Immature natural killer cell (primary cell): ENCODE results near the gene SORD. TPM values are rescaled to one million over a fixed set of nuclear protein-coding genes. Genes with fewer than 3 reads are reported as not detected.
"Not testable (repeated sequence)": the region's sequence is repeated elsewhere in the genome, so short reads cannot be mapped to it uniquely, and the experiment has no call there.

Experiments used
- DNase-seq, 3 donors: peaks; one replicate each; pipeline ENCODE4 v3.0.0; 2022; ENCODE audit warnings: mixed read lengths in 1 of 3
- H3K27ac Mint-ChIP-seq, 6 donors: one replicate each; pipeline ENCODE4 v1.8.0; 2020; ENCODE audit warnings: mixed read lengths in 6 of 6, mild to moderate bottlenecking in 5 of 6, inconsistent platforms in 4 of 6, moderate library complexity in 3 of 6
- H3K27me3 Mint-ChIP-seq, 3 donors: one replicate each; pipeline ENCODE4 v1.8.0; 2020 to 2021; ENCODE audit warnings: low read depth in 3 of 3, mild to moderate bottlenecking in 3 of 3, mixed read lengths in 3 of 3, moderate library complexity in 3 of 3, inconsistent platforms in 1 of 3
- H3K36me3 Mint-ChIP-seq, 3 donors: one replicate each; pipeline ENCODE4 v1.8.0; 2020; ENCODE audit warnings: mixed read lengths in 3 of 3, inconsistent platforms in 2 of 3, mild to moderate bottlenecking in 2 of 3
- H3K4me1 Mint-ChIP-seq, 2 donors: one replicate each; pipeline ENCODE4 v1.8.0; 2020; ENCODE audit warnings: inconsistent platforms in 2 of 2, mild to moderate bottlenecking in 2 of 2, mixed read lengths in 2 of 2, moderate library complexity in 1 of 2
- H3K4me3 Mint-ChIP-seq, 5 donors: one replicate each; pipeline ENCODE4 v1.8.0; 2020; ENCODE audit warnings: mild to moderate bottlenecking in 5 of 5, mixed read lengths in 5 of 5, inconsistent platforms in 3 of 5, moderate library complexity in 3 of 5
- H3K9me3 Mint-ChIP-seq, 6 donors: one replicate each; pipeline ENCODE4 v1.8.0; 2020; ENCODE audit warnings: mild to moderate bottlenecking in 6 of 6, mixed read lengths in 6 of 6, inconsistent platforms in 4 of 6, moderate library complexity in 3 of 6
- polyA plus RNA-seq, 3 donors: library from polyadenylated mRNA; unstranded; fragments of 300-500 nt; fragmentation: Illumina TruSeq; gene quantifications; one replicate each; pipeline ENCODE4 v1.2.3, GENCODE V29; 2021

SORD gene
- polyA plus RNA-seq, 3 donors from 2014 or later = 0.84 to 6.1 (median 5.8) TPM

DNA sequence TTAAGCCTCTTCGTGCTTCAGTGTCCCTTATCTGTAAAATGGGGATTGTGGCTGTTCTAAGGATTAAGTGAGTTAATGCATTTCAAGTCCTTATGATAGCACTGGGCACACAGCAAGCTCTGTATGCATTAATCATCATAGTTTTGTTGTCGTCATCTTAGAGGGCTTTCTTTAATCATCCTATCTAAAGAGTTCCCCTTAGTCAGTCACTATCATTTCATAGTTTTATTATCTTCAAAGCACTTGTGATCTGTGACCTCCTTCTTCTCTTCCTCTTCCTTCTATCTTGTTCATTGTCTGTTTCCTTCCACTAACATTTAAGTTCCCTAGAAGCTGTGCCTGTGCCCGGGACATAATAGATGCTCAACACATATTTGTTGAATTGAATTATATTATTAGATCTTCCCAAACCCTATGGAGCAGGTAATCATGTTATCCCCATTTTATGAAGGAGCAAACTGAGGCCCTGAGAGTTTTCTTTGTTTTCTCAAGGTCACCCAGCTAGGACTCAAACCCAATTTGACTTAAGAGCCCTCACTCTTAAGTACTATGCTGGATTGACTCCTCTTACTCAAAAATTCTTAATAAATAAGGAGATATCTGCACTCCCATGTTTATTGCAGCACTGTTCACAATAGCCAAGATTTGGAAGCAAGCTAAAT is 66.8 kb downstream of the SORD start:
- Mint-ChIP-seq H3K36me3 (no peaks in the 10 kb centered on the region), H3K9me3 (no peaks in the 10 kb centered on the region), H3K27me3 (peaks cover 0 to 22% (median 13%) of the 10 kb centered on the region in 3 donors), H3K27ac (no peak overlapping the region), H3K4me3 (no peak overlapping the region), H3K4me1 (no peaks in the 10 kb centered on the region)
- DNase-seq = no peak

DNA sequence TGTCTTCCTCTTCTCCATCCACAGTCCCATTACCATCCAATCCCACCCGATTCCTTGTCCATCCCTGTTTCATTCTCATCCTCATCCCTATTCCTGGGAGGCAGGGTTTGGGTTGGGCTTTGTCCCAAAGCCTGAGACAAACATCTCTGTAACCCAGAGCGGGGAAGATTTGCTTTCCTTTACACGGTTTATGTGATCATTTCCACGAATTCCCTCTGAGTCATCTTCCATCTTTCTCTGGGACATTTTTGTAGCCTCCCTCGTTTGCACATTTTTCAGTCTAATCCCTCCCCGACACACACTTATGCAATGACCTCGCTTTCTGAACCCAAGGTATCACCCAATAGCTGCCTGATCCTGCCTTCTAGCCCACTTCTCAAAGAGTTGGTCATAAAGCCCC is 68.2 kb downstream of the SORD start:
- no peak overlapping the region for H3K4me3 Mint-ChIP-seq
- peaks cover 0 to 22% (median 10%) of the 10 kb centered on the region in 3 donors for H3K27me3 Mint-ChIP-seq
- H3K4me1 Mint-ChIP-seq = no peaks in the 10 kb centered on the region
- no peaks in the 10 kb centered on the region for H3K9me3 Mint-ChIP-seq
- H3K36me3 Mint-ChIP-seq = no peaks in the 10 kb centered on the region
- no peak overlapping the region for H3K27ac Mint-ChIP-seq
- DNase-seq = no peak

DNA sequence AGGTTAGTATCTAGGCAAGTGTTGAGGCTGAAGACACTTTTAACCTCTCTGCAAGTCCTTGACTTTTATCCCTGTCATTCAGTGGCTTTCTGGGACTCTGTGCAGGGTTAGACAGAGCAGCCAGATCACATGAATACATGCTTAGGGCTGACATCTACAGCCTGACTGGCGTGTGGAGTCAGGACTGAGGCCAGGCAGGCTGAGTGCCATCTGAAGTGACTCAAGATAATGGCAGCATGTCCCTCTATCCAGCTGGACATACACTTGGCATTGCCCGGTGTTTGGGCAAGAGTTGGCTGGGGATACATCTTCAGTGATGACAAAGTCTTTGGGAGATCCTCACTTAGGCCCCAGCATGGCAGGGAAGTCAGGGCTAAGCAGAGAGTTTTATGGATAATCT is 68.6 kb downstream of the SORD start:
- Mint-ChIP-seq H3K4me1 (no peaks in the 10 kb centered on the region), H3K27ac (no peak overlapping the region), H3K9me3 (no peaks in the 10 kb centered on the region), H3K36me3 (no peaks in the 10 kb centered on the region), H3K27me3 (peaks cover 0 to 22% (median 10%) of the 10 kb centered on the region in 3 donors), H3K4me3 (no peak overlapping the region)
- DNase-seq = no peak

DNA sequence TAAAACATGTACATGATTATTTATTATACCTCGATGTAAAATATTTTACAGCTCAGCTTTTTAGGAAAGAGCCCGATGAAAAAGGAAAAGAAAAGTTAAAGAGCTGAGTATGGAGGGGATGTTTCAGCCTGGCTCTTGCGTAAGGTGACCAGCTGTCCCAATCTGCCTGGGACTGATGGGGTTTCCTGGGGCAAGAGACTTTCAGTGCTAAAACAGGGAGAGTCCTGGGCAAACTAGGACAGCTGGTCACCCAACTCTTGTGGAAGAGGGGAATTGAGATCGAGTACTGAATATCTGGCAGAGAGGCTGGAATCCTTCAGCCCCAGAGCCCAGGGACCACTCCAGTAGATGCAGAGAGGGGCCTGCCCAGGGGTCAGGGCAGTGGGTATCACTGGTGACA is 70.0 kb downstream of the SORD start:
- Mint-ChIP-seq H3K4me1 (no peaks in the 10 kb centered on the region), H3K4me3 (no peak overlapping the region), H3K27me3 (peaks cover 1 to 16% (median 7%) of the 10 kb centered on the region in 3 donors), H3K36me3 (no peaks in the 10 kb centered on the region), H3K27ac (no peak overlapping the region), H3K9me3 (no peaks in the 10 kb centered on the region)
- no peak for DNase-seq

DNA sequence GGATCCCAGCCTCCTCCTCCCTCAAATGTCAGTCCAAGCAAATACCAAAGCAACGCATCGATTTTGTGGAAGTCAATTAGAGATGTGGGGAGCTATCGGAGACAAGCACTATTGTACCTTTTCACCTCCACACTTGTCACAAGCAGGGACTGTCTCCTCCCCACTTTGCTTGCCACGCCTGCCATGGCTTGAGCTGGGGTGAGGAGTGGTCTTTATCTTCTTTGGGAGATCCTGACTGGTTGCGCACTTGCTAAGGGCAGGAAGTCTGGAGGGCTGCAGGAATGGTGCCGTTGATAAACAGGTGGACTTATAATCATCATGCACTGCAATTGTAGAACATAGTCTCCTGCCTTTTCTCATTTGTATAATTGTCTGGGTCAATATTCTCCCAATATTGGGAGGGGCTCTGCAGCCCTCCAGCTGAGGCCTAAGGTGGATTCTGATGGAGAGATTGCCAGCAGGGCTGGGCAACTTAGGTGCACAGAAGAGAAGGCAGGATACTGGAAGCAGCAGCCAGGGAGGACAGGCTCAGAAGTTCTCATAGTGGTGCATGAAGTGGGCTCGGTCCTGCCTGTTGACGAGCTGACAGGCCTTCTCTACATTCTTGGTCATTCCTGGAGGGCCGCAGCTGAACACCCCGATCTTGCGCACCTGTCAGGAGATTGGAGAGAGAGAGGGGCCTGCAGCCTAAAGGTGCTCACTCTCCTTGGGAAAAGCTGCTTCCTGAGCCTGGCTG is 70.8 kb downstream of the SORD start:
- Mint-ChIP-seq H3K9me3 (no peaks in the 10 kb centered on the region), H3K27me3 (peaks cover 1 to 18% (median 6%) of the 10 kb centered on the region in 3 donors), H3K36me3 (no peaks in the 10 kb centered on the region), H3K4me1 (no peaks in the 10 kb centered on the region), H3K27ac (no peak overlapping the region), H3K4me3 (no peak overlapping the region)
- no peak for DNase-seq

DNA sequence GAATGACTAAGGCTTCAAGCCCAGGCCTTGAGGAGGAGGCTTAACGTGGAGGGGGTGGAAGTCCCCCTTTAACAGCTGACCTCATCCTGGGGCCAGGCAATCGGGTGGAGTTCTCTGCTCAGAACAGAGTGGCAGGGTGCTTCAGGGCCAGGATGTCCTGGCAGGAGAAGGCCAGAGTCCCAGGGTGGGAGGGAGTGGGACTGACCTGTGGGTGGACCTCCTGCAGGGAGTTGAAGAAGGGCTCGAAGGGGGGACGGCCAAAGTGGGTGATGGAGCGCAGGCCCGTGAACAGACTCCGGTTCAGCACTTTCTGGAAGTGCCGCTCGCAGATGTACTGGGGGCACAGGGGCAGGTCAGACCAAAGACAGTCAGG is 71.3 kb downstream of the SORD start:
- Mint-ChIP-seq H3K9me3 (no peaks in the 10 kb centered on the region), H3K27me3 (peaks cover 1 to 18% (median 8%) of the 10 kb centered on the region in 3 donors), H3K36me3 (no peaks in the 10 kb centered on the region), H3K27ac (no peak overlapping the region), H3K4me3 (no peak overlapping the region), H3K4me1 (no peaks in the 10 kb centered on the region)
- DNase-seq = no peak

DNA sequence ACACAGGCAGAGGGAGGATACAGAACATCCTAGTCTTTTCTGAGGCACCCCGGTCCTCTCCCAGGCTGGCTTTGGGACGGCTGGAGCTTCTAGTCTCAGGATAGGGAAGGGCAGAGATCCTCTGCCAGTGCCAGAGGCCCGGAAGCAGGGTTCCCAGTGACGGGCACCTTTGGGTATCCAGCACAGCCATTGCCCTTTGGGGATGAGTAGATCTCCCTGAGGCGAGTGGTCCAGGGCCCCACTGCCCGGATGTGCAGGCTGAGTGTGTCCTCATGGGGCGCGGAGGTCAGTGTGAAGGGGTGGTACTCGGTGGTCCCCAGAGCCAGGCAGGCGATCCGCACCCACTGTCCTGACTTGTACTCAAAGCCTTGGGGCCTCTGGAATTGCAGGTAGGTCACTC is 72.7 kb downstream of the SORD start:
- H3K4me3 Mint-ChIP-seq = no peak overlapping the region
- H3K27me3 Mint-ChIP-seq = peaks cover 1 to 13% (median 5%) of the 10 kb centered on the region in 3 donors
- no peaks in the 10 kb centered on the region for H3K9me3 Mint-ChIP-seq
- no peaks in the 10 kb centered on the region for H3K4me1 Mint-ChIP-seq
- H3K27ac Mint-ChIP-seq = no peak overlapping the region
- no peak for DNase-seq
- H3K36me3 Mint-ChIP-seq = no peaks in the 10 kb centered on the region

DNA sequence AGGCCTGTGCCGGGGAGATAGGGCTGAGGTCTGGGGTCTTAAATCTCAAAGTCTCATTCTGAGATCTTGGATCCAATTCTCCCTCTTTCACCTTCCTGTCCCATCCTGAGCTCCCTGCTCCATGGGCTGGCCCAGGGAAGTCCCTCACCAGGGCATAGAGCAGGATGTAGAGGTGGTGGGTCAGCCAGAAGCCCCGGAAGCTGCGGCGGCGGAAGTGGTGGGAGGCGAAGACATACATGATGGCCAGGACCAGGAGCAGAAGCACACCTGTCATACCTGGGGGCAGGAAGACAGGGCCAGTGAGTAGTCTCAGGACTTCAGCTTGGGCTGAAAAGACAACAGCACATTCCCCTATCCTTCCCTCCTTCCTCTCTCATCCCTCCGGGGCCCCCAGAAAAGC is 74.5 kb downstream of the SORD start:
- Mint-ChIP-seq H3K36me3 (no peaks in the 10 kb centered on the region), H3K4me1 (no peaks in the 10 kb centered on the region), H3K27me3 (peaks cover 1 to 5% (median 2%) of the 10 kb centered on the region in 3 donors), H3K9me3 (no peaks in the 10 kb centered on the region), H3K27ac (no peak overlapping the region), H3K4me3 (no peak overlapping the region)
- DNase-seq = no peak

DNA sequence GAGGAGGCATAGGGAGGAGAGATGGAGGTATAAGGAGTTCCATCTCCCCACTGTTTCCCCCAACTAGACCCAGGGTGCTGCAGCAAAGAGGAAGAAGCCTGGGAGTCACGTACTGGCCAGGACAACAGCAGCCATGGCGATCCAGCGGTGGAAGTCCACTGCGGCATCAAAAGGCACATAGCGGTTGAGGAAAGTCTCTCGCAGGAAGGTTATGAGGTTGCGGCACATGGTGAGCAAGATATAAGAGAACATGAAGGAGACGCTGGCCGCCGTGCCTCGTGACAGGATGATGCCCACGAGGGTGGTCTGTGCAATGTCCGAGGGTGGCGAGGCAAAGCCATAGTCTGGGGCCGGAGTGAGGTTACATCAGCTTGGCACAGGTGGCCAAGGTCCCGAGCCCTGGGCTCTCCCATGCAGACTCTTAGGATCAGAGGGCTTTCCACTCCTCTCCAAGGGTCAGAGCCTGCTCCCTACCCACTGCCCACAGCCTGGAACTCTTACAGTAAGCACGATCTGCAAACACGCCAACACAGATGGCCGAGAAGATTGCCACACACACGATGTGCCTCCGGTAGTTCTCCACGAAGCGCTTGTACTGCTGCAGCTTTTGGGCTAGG is 76.7 kb downstream of the SORD start:
- Mint-ChIP-seq H3K36me3 (no peaks in the 10 kb centered on the region), H3K27ac (no peak overlapping the region), H3K27me3 (peaks cover 1 to 7% (median 3%) of the 10 kb centered on the region in 3 donors), H3K4me1 (no peaks in the 10 kb centered on the region), H3K4me3 (no peak overlapping the region), H3K9me3 (peaks cover 0 to 2% (median 0%) of the 10 kb centered on the region in 6 donors)
- DNase-seq = no peak

DNA sequence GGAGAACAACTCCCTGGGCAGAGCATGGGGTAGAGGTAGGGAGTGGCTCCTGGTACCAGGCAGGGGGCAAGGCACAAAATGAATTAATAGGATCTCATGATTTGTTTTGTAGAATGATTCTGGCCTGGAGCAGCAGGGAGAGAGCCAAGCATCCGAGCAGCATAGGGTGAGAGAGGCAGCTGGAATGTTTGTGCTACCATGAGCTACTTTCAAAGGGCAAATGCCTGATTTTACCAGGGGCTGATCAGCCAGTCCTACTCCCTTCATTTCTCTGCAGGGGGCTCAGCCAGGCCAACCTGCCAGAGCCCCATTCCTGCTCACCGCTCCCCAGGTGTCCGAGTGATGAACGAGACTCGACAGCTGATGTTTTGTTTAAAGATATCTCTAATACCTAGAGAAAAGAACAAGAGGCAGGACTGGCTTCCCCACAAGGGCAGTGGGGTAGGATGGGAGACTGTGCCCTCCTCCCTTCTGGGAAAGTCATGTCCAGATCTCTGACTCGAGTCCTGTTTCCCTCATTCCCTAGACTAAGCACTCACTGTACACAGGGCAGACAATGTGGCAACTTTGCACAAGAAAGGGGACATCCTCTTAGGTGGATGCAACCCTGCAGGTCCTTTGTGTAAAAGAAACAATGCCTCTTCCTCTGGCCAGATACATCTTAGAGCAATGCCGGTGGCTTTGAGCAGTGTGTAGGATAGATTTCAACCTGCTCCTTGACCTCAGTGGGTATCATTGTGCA is 78.1 kb downstream of the SORD start:
- peaks cover 3 to 14% (median 3%) of the 10 kb centered on the region in 3 donors for H3K27me3 Mint-ChIP-seq
- no peak overlapping the region for H3K4me3 Mint-ChIP-seq
- no peaks in the 10 kb centered on the region for H3K4me1 Mint-ChIP-seq
- H3K36me3 Mint-ChIP-seq = no peaks in the 10 kb centered on the region
- no peak overlapping the region for H3K27ac Mint-ChIP-seq
- no peak for DNase-seq
- peaks cover 0 to 2% (median 0%) of the 10 kb centered on the region in 6 donors for H3K9me3 Mint-ChIP-seq

DNA sequence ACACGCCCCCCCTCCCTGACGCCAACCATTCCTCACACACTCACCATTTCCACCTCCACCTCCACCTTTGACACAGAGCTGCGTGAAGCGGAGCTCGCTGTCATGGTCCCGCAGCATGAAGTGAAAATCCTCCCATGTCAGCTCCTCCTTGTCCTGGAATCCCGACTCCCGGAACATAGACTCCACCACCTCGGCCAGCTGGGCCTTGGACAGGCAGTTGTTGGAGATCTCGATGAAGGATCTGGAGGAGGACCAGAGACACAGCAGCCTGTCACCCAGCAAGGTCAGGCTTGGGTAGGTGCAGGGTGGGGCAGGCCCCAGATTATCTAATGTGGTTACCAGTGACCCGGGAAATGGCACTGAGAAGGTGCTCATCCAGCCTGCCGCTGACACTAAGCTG is 78.8 kb downstream of the SORD start:
- DNase-seq = no peak
- Mint-ChIP-seq H3K36me3 (no peaks in the 10 kb centered on the region), H3K4me1 (no peaks in the 10 kb centered on the region), H3K4me3 (no peak overlapping the region), H3K27me3 (peaks cover 3 to 19% (median 5%) of the 10 kb centered on the region in 3 donors), H3K27ac (no peak overlapping the region), H3K9me3 (peaks cover 0 to 2% (median 0%) of the 10 kb centered on the region in 6 donors)

DNA sequence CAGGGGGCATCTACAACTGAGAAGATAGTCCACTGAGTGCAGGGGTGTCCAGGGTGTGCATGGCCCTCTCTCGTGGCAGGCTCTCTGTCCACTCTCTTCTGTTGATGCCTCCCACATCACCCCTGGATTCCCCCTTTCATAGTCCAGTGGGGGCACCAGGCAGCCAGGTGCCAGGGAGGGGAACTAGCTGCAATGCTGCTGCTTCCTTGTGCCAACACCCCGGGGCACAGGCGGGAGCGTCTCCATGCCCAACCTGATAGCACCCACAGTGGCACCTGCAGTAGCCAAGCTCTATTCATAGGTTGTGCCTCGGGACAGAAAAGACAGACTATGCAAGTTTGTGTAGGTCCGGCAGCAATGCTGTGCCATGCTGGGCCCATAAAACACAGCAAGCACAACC is 79.2 kb downstream of the SORD start:
- Mint-ChIP-seq H3K27ac (no peak overlapping the region), H3K36me3 (no peaks in the 10 kb centered on the region), H3K27me3 (peaks cover 1 to 19% (median 5%) of the 10 kb centered on the region in 3 donors), H3K4me1 (no peaks in the 10 kb centered on the region), H3K9me3 (peaks cover 0 to 2% (median 0%) of the 10 kb centered on the region in 6 donors), H3K4me3 (no peak overlapping the region)
- DNase-seq = no peak

DNA sequence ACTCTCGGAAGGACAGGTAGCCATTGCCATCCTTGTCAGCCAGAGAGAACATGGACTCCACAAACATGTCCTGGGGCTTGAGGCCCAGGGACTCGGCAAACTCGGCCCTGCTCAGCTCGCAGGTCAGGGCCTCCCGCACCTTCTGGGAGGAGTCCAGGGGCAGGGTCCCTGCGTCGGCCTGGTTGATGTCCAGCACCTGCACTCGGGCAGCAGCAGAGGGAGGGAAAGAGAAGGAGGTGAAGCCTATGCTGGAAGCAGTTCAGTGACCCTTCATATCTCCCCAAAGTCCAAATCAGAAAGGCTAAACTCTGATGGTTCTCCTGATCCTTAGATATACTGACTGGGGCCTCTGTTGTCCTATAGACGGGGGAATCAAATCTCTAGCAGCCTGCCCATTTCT is 81.2 kb downstream of the SORD start:
- H3K4me1 Mint-ChIP-seq, DNase-seq, H3K27ac Mint-ChIP-seq, H3K9me3 Mint-ChIP-seq, H3K36me3 Mint-ChIP-seq, H3K4me3 Mint-ChIP-seq: not testable (repeated sequence)
- peaks cover 3 to 18% (median 10%) of the 10 kb centered on the region in 3 donors for H3K27me3 Mint-ChIP-seq

DNA sequence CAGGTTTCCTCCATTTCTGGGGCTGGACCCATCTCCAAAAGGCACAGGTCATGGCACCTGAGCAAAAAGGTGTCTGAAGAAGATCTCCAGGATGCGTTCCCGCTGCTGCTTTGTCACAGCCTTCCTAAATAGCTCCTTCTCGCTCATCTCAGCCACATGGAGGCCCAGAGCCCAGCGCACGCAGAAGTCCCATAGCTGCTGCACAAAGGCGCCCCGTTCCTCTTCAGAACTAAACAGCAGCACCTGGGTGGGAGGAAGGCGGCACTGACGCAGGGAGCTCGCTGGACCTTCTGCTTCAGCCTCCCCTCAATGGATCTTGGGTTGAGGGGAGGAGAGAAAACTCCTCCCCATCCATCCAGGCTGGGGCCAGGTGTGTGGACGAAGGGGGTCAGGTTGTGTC is 82.6 kb downstream of the SORD start:
- no peaks in the 10 kb centered on the region for H3K36me3 Mint-ChIP-seq
- H3K4me1 Mint-ChIP-seq = no peaks in the 10 kb centered on the region
- no peak for DNase-seq
- H3K9me3 Mint-ChIP-seq = peaks cover 0 to 2% (median 0%) of the 10 kb centered on the region in 6 donors
- H3K4me3 Mint-ChIP-seq = no peak overlapping the region
- no peak overlapping the region for H3K27ac Mint-ChIP-seq
- H3K27me3 Mint-ChIP-seq = peaks cover 7 to 24% (median 10%) of the 10 kb centered on the region in 3 donors
